Liver (tissue), 9 donors: ENCODE data around the gene LEMD2. TPM values are rescaled to one million over a fixed set of nuclear protein-coding genes. Genes with fewer than 3 reads are reported as not detected.

ENCODE experiments used
- DNase-seq: peaks from one replicate; pipeline ENCODE4 v3.0.0-alpha.2; 2017; ENCODE audit warnings: low spot score
- H3K27ac ChIP-seq, 2 donors: one replicate each; pipeline ENCODE4 v1.7.0; 2013; ENCODE audit warnings: inconsistent platforms in 2 of 2, low read length in 2 of 2, control low read depth in 1 of 2, low read depth in 1 of 2, mild to moderate bottlenecking in 1 of 2
- H3K27me3 ChIP-seq, 4 donors: one replicate each; pipeline versions ENCODE4 v1.6.1 to v1.7.0; 2013; ENCODE audit warnings: low read length in 3 of 4, inconsistent platforms in 1 of 4, mild to moderate bottlenecking in 1 of 4, moderate library complexity in 1 of 4; ENCODE audit not compliant: control insufficient read depth in 4 of 4, insufficient read depth in 4 of 4
- H3K36me3 ChIP-seq, 4 donors: one replicate each; pipeline versions ENCODE4 v1.6.1 to v1.7.0; 2013; ENCODE audit warnings: low read length in 3 of 4, mild to moderate bottlenecking in 3 of 4, low read depth in 1 of 4, moderate library complexity in 1 of 4; ENCODE audit not compliant: control insufficient read depth in 4 of 4, insufficient read depth in 3 of 4
- H3K4me1 ChIP-seq, 4 donors: one replicate each; pipeline versions ENCODE4 v1.6.1 to v1.7.0; 2013; ENCODE audit warnings: low read length in 3 of 4, mild to moderate bottlenecking in 3 of 4, moderate library complexity in 1 of 4; ENCODE audit not compliant: control insufficient read depth in 4 of 4, insufficient read depth in 4 of 4
- H3K4me3 ChIP-seq, 3 donors: one replicate each; pipeline versions ENCODE4 v1.6.1 to v1.7.0; 2013; ENCODE audit warnings: low read length in 3 of 3, control low read depth in 1 of 3, low read depth in 1 of 3, mild to moderate bottlenecking in 1 of 3
- H3K9ac ChIP-seq, 2 donors: one replicate each; pipeline ENCODE4 v1.7.0; 2013; ENCODE audit warnings: low read length in 2 of 2, mild to moderate bottlenecking in 2 of 2, moderate library complexity in 2 of 2, control low read depth in 1 of 2, low read depth in 1 of 2
- H3K9me3 ChIP-seq, 4 donors: one replicate each; pipeline versions ENCODE4 v1.6.1 to v1.7.0; 2013; ENCODE audit warnings: low read length in 3 of 4; ENCODE audit not compliant: control insufficient read depth in 4 of 4
- ATF3 ChIP-seq: IDR thresholded peaks from 2 replicates; pipeline ENCODE4 v1.6.1; 2016; ENCODE audit warnings: antibody characterized with exemption
- CTCF ChIP-seq: fragments of 150-350 bp; IDR thresholded peaks from 2 replicates; pipeline ENCODE4 v1.5.1; 2017; ENCODE audit warnings: improper control_type of control experiment, low read depth, low read length; ENCODE audit not compliant: missing input control
- EGR1 ChIP-seq, 2 donors: IDR thresholded peaks; 2 replicates each; pipeline ENCODE4 v1.6.1; 2016 to 2018; ENCODE audit warnings: antibody characterized with exemption in 2 of 2, low read depth in 2 of 2
- FOXA1 ChIP-seq: IDR thresholded peaks from 2 replicates; pipeline ENCODE4 v1.6.1; 2016; ENCODE audit warnings: antibody characterized with exemption
- FOXA2 ChIP-seq: IDR thresholded peaks from 2 replicates; pipeline ENCODE4 v1.6.1; 2016; ENCODE audit warnings: antibody characterized with exemption
- GABPA ChIP-seq, 2 donors: IDR thresholded peaks in 1 of 2; conservative IDR thresholded peaks in 1 of 2; 2 replicates each; pipeline ENCODE4 v1.6.1; 2016; ENCODE audit warnings: antibody characterized with exemption in 2 of 2, mild to moderate bottlenecking in 1 of 2, moderate library complexity in 1 of 2
- HNF4A ChIP-seq, 2 donors: conservative IDR thresholded peaks; 2 replicates each; pipeline ENCODE4 v1.6.1; 2016; ENCODE audit warnings: antibody characterized with exemption in 2 of 2, mild to moderate bottlenecking in 2 of 2
- HNF4G ChIP-seq: IDR thresholded peaks from 2 replicates; pipeline ENCODE4 v1.6.1; 2016; ENCODE audit warnings: antibody characterized with exemption
- JUND ChIP-seq, 2 donors: IDR thresholded peaks; 2 replicates each; pipeline ENCODE4 v1.6.1; 2016; ENCODE audit warnings: antibody characterized with exemption in 2 of 2
- MAX ChIP-seq: IDR thresholded peaks from 2 replicates; pipeline ENCODE4 v1.6.1; 2016; ENCODE audit warnings: antibody characterized with exemption
- NR2F2 ChIP-seq: IDR thresholded peaks from 2 replicates; pipeline ENCODE4 v1.6.1; 2016; ENCODE audit warnings: antibody characterized with exemption
- RAD21 ChIP-seq, 2 donors: IDR thresholded peaks; 2 replicates each; pipeline ENCODE4 v1.6.1; 2016; ENCODE audit warnings: antibody characterized with exemption in 2 of 2, mild to moderate bottlenecking in 2 of 2
- REST ChIP-seq: IDR thresholded peaks from 2 replicates; pipeline ENCODE4 v1.6.1; 2016; ENCODE audit warnings: antibody characterized with exemption, mild to moderate bottlenecking
- RXRA ChIP-seq, 2 donors: IDR thresholded peaks; 2 replicates each; pipeline ENCODE4 v1.6.1; 2017 to 2018; ENCODE audit warnings: antibody characterized with exemption in 2 of 2, mild to moderate bottlenecking in 1 of 2
- SP1 ChIP-seq: IDR thresholded peaks from 2 replicates; pipeline ENCODE4 v1.6.1; 2018; ENCODE audit warnings: antibody characterized with exemption, mild to moderate bottlenecking
- YY1 ChIP-seq: IDR thresholded peaks from 2 replicates; pipeline ENCODE4 v1.6.1; 2016; ENCODE audit warnings: antibody characterized with exemption, mild to moderate bottlenecking
- ZBTB33 ChIP-seq: IDR thresholded peaks from 2 replicates; pipeline ENCODE4 v1.6.1; 2016; ENCODE audit warnings: antibody characterized with exemption
- WGBS: extraction: QIAGEN DNeasy Blood & Tissue Kit; methylation state at CpG from one replicate; pipeline ENCODE4 v1.1.7; 2013; 5-methylcytosine and 5-hydroxymethylcytosine counted together
- polyA plus RNA-seq, 2 donors: library from polyadenylated mRNA; stranded (reverse) in 1 of 2; unstranded in 1 of 2; fragments of 200-250 nt in 1 of 2; fragments of >200 nt in 1 of 2; fragmentation: Nextera tagmentation in 1 of 2; extraction: Ambion mirVana in 1 of 2; gene quantifications; one replicate each; pipeline versions ENCODE4 v1.2.1 to v1.2.3, GENCODE V29; 2013 to 2015
- total RNA-seq, 2 donors: library from RNA; depleted of rRNA; stranded (reverse); fragments of >200 nt; gene quantifications; one replicate each; pipeline ENCODE4 v1.2.3, GENCODE V29; 2014
- donor health status: healthy.
- donor health status: healthy.
- donor health status: healthy.
- donor health status: healthy.
- donor health status: healthy.

LEMD2 gene
- total and polyA plus RNA-seq, 4 donors: 6.5 to 23.1 (median 16.6) TPM

GRCh38 chr6:33828764-33829731, 40.1 kb upstream of the LEMD2 start:
- H3K9me3 ChIP-seq: no peaks in the 10 kb centered on the region
- 78% methylated on average over 15 of the region's 15 CpGs for WGBS
- no peaks in the 10 kb centered on the region for H3K36me3 ChIP-seq
- no peaks in the 10 kb centered on the region for H3K27me3 ChIP-seq
- no peak overlapping the region for H3K9ac ChIP-seq
- H3K4me1 ChIP-seq: no peaks in the 10 kb centered on the region
- TF ChIP-seq FOXA2 (no peak), ZBTB33 (no peak), JUND (IDR thresholded peaks at IDR 0.05) (no peak), ATF3 (no peak), NR2F2 (no peak)
- DNase-seq: no peak
- H3K27ac ChIP-seq: no peak overlapping the region
- H3K4me3 ChIP-seq: no peak overlapping the region

DNA sequence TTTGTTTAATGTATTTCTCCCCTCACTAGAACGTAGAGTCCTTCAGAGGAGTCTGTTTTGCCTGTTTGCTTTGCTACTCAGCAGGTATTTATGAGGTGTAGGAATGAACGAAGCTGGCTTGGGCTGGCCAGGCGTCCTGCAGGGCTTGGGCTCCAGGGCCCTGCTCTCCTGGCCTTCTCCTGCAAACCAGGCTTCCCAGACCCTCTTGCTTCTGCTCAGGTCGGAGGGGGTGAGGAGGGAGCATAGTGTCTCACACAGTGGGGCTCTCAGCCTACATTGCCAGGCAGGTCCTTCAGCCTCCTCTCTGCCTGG, 39.5 kb upstream of the LEMD2 start:
- H3K27me3 ChIP-seq: no peaks in the 10 kb centered on the region
- TF ChIP-seq HNF4G (no peak), ATF3 (no peak), HNF4A (conservative IDR thresholded peaks at IDR 0.05) (no peak), MAX (no peak), NR2F2 (no peak), YY1 (no peak), CTCF (no peak), SP1 (no peak), EGR1 (IDR thresholded peaks at IDR 0.05; ENCODE audit: low read depth in 2 of 2) (no peak), FOXA2 (no peak), JUND (IDR thresholded peaks at IDR 0.05) (no peak), RXRA (IDR thresholded peaks at IDR 0.05) (no peak), FOXA1 (no peak), GABPA (IDR thresholded peaks at IDR 0.05 in 1 of 2, conservative IDR thresholded peaks at IDR 0.05 in 1 of 2) (no peak), ZBTB33 (no peak), RAD21 (IDR thresholded peaks at IDR 0.05) (no peak), REST (no peak)
- no peaks in the 10 kb centered on the region for H3K4me1 ChIP-seq
- 68% methylated on average over 4 of the region's 4 CpGs for WGBS
- H3K36me3 ChIP-seq: no peaks in the 10 kb centered on the region
- H3K9me3 ChIP-seq: no peaks in the 10 kb centered on the region
- no peak overlapping the region for H3K4me3 ChIP-seq
- no peak overlapping the region for H3K9ac ChIP-seq
- DNase-seq: no peak
- no peak overlapping the region for H3K27ac ChIP-seq
